ENCODE measurements around the gene CEP192.

- TF ChIP-seq USF2 (IDR thresholded peaks at IDR 0.05; ENCODE audit: borderline replicate concordance, low read depth, low read length) (no peak), POLR2AphosphoS5 (IDR thresholded peaks at IDR 0.05; ENCODE audit: low read depth, low read length) (no peak), MAX (IDR thresholded peaks at IDR 0.05; ENCODE audit: low read depth) (no peak), EZH2phosphoT487 (IDR thresholded peaks at IDR 0.05; ENCODE audit: borderline replicate concordance, low read depth) (no peak), CTCF (IDR thresholded peaks at IDR 0.05) (no peak), FOSL2 (IDR thresholded peaks at IDR 0.05; ENCODE audit: borderline replicate concordance, low read depth) (no peak), MXI1 (IDR thresholded peaks at IDR 0.05; ENCODE audit: low read depth, low read length) (no peak), JUND (IDR thresholded peaks at IDR 0.05) (no peak)
These were observed 4.9 kb downstream of the CEP192 start for GRCh38 chr18:12995952-12996477.

All from SK-N-SH (cell line).